OCI-LY3 (cell line): ENCODE data around the gene AGO3.

Experiments
- H2AFZ ChIP-seq: fragments of 200-600, 300-600 bp; shearing (Covaris generic); 2 replicates; pipeline ENCODE4 v1.6.0; 2014; ENCODE audit warnings: antibody characterized with exemption, low read depth, low read length
- H3K27ac ChIP-seq: fragments of 200-600, 300-600 bp; sonication (generic); 2 replicates; pipeline ENCODE4 v1.5.1; 2014; ENCODE audit warnings: mild to moderate bottlenecking, low read length, moderate library complexity, mixed read lengths
- H3K27me3 ChIP-seq: fragments of 200-600, 300-600 bp; sonication (generic); 2 replicates; pipeline ENCODE4 v1.6.1; 2014; ENCODE audit warnings: low read depth, low read length, mixed read lengths
- H3K36me3 ChIP-seq: fragments of 200-600, 300-600 bp; sonication (generic); replicated peaks from 2 replicates; pipeline ENCODE3; 2014; ENCODE audit warnings: low read depth, low read length, mixed read lengths
- H3K4me1 ChIP-seq: fragments of 300-600, 200-600 bp; sonication (generic); 2 replicates; pipeline ENCODE4 v1.6.1; 2014; ENCODE audit warnings: low read length, mixed read lengths
- H3K4me2 ChIP-seq: fragments of 200-600, 300-600 bp; sonication (generic); 2 replicates; pipeline ENCODE4 v1.6.1; 2014; ENCODE audit warnings: low read length, mixed read lengths
- H3K4me3 ChIP-seq: fragments of 300-600, 200-600 bp; sonication (generic); 2 replicates; pipeline ENCODE4 v1.5.1; 2014; ENCODE audit warnings: antibody characterized with exemption, mild to moderate bottlenecking, low read length, moderate library complexity
- H3K79me2 ChIP-seq: fragments of 300-600, 200-600 bp; shearing (Covaris generic); 2 replicates; pipeline ENCODE4 v1.6.1; 2014; ENCODE audit warnings: mild to moderate bottlenecking, low read length, mixed read lengths
- H3K9ac ChIP-seq: fragments of 300-600, 200-600 bp; shearing (Covaris generic); 2 replicates; pipeline ENCODE4 v1.6.0; 2014; ENCODE audit warnings: mild to moderate bottlenecking, low read length, moderate library complexity
- H3K9me3 ChIP-seq: fragments of 200-600, 300-600 bp; shearing (Covaris generic); 2 replicates; pipeline ENCODE4 v1.6.1; 2014; ENCODE audit warnings: low read length, mixed read lengths; ENCODE audit not compliant: insufficient read depth
- H4K20me1 ChIP-seq: fragments of 200-600, 300-600 bp; sonication (generic); 2 replicates; pipeline ENCODE4 v1.6.1; 2016; ENCODE audit warnings: low read length, mixed read lengths; ENCODE audit not compliant: insufficient read depth
- CTCF ChIP-seq: fragments of 200-600, 300-600 bp; sonication (generic); IDR thresholded peaks from 2 replicates; pipeline ENCODE4 v1.5.1; 2014; ENCODE audit warnings: antibody characterized with exemption, low read length, low read depth
- EZH2phosphoT487 ChIP-seq: fragments of 200-600 bp; shearing (Covaris generic); IDR thresholded peaks from 2 replicates; pipeline ENCODE4 v1.6.1; 2018; ENCODE audit warnings: antibody characterized with exemption, mixed run types, low read depth

Gene AGO3

GRCh38 chr1:35883635-35884101, 47.2 kb upstream of the AGO3 start:
- no peak overlapping the region; the same call in 1 of the 2 replicates for H3K27ac ChIP-seq
- H3K27me3 ChIP-seq: no peaks in the 10 kb centered on the region
- H3K4me1 ChIP-seq: peaks cover 22% of the 10 kb centered on the region
- peaks cover 10% of the 10 kb centered on the region; the same call in 1 of the 2 replicates for H3K79me2 ChIP-seq
- H2AFZ ChIP-seq: peak overlapping the region; percentile 76; the same call in 1 of the 2 replicates
- H3K9ac ChIP-seq: peak overlapping the region; percentile 90
- peak overlapping the region; percentile 98 for H3K4me3 ChIP-seq
- H3K4me2 ChIP-seq: peak overlapping the region; percentile 72
- TF ChIP-seq EZH2phosphoT487 (no peak), CTCF (no peak)
- H3K36me3 ChIP-seq: no peaks in the 10 kb centered on the region
- peaks cover 18% of the 10 kb centered on the region for H4K20me1 ChIP-seq
- no peaks in the 10 kb centered on the region for H3K9me3 ChIP-seq

GRCh38 chr1:35884934-35885333, 46.0 kb upstream of the AGO3 start:
- Histone ChIP-seq H3K36me3 (no peaks in the 10 kb centered on the region), H3K79me2 (peaks cover 10% of the 10 kb centered on the region; the same call in 1 of the 2 replicates), H3K9me3 (no peaks in the 10 kb centered on the region), H3K4me3 (no peak overlapping the region), H3K4me2 (no peak overlapping the region), H4K20me1 (peaks cover 18% of the 10 kb centered on the region), H3K27me3 (no peaks in the 10 kb centered on the region), H2AFZ (no peak overlapping the region), H3K4me1 (peaks cover 24% of the 10 kb centered on the region), H3K9ac (no peak overlapping the region), H3K27ac (no peak overlapping the region)
- TF ChIP-seq EZH2phosphoT487: no peak
- TF ChIP-seq CTCF: no peak

- H3K36me3 ChIP-seq: no peaks in the 10 kb centered on the region
- no peak overlapping the region for H2AFZ ChIP-seq
- peak overlapping the region; percentile 59; the same call in 1 of the 2 replicates for H3K4me2 ChIP-seq
- peaks cover 18% of the 10 kb centered on the region for H4K20me1 ChIP-seq
- no peak for TF ChIP-seq EZH2phosphoT487
- no peak for TF ChIP-seq CTCF
- no peak overlapping the region for H3K9ac ChIP-seq
- no peak overlapping the region for H3K27ac ChIP-seq
- H3K4me3 ChIP-seq: no peak overlapping the region
- no peaks in the 10 kb centered on the region for H3K27me3 ChIP-seq
- peaks cover 10% of the 10 kb centered on the region; the same call in 1 of the 2 replicates for H3K79me2 ChIP-seq
- H3K4me1 ChIP-seq: peaks cover 24% of the 10 kb centered on the region
- no peaks in the 10 kb centered on the region for H3K9me3 ChIP-seq
Measured at GRCh38 chr1:35885961-35886558, 44.8 kb upstream of the AGO3 start.

- peaks cover 10% of the 10 kb centered on the region; the same call in 1 of the 2 replicates for H3K79me2 ChIP-seq
- H2AFZ ChIP-seq: no peak overlapping the region
- H4K20me1 ChIP-seq: peaks cover 18% of the 10 kb centered on the region
- no peaks in the 10 kb centered on the region for H3K36me3 ChIP-seq
- no peak for TF ChIP-seq EZH2phosphoT487
- no peak for TF ChIP-seq CTCF
- no peak overlapping the region for H3K9ac ChIP-seq
- peaks cover 24% of the 10 kb centered on the region for H3K4me1 ChIP-seq
- H3K27me3 ChIP-seq: no peaks in the 10 kb centered on the region
- H3K4me3 ChIP-seq: 0 out of 2 replicates have a peak overlapping the region, but pooled peaks have one; percentile 14
- no peaks in the 10 kb centered on the region for H3K9me3 ChIP-seq
- peak overlapping the region; percentile 59 for H3K4me2 ChIP-seq
- no peak overlapping the region for H3K27ac ChIP-seq
Measured at GRCh38 chr1:35886577-35887431, 44.1 kb upstream of the AGO3 start.
